ENCODE data around the gene SURF4.

SURF4 gene

GRCh38 chr9:133371261-133371711, 4.6 kb downstream of the SURF4 start:
- no peak for DNase-seq

GRCh38 chr9:133370685-133371084, 5.2 kb downstream of the SURF4 start:
- DNase-seq, result no peak

- DNase-seq, result no peak
Observed at GRCh38 chr9:133369933-133370332, 5.9 kb downstream of the SURF4 start.

GRCh38 chr9:133369422-133369821, 6.4 kb downstream of the SURF4 start:
- DNase-seq, result no peak

GRCh38 chr9:133368249-133368881, 7.5 kb downstream of the SURF4 start:
- DNase-seq, result no peak

GRCh38 chr9:133367778-133368177, 8.1 kb downstream of the SURF4 start:
- no peak for DNase-seq

GRCh38 chr9:133367221-133367620, 8.6 kb downstream of the SURF4 start:
- DNase-seq, result no peak

GRCh38 chr9:133366435-133366834, 9.4 kb downstream of the SURF4 start:
- DNase-seq, result no peak

GRCh38 chr9:133362359-133363044, 13.4 kb downstream of the SURF4 start:
- no peak for DNase-seq

- DNase-seq, result no peak
Observed at GRCh38 chr9:133361507-133362092, 14.3 kb downstream of the SURF4 start.

GRCh38 chr9:133360400-133361393, 15.2 kb downstream of the SURF4 start:
- no peak for DNase-seq

GRCh38 chr9:133359399-133360175, 16.3 kb downstream of the SURF4 start:
- DNase-seq, result peak; percentile 51

GRCh38 chr9:133357656-133358055, 18.2 kb downstream of the SURF4 start:
- DNase-seq, result no peak

GRCh38 chr9:133356391-133357091, 19.3 kb downstream of the SURF4 start, which contains the start of the genes SURF1 and SURF2:
Gene SURF1 (minus strand): TSS chr9:133356487. CDS start chr9:133356453, 34 bp downstream.
Gene SURF2 (plus strand): TSS chr9:133356550. CDS start chr9:133356593, 43 bp downstream.
- DNase-seq, result peak; percentile 36

- DNase-seq, result no peak
Observed at GRCh38 chr9:133355881-133356357, 19.9 kb downstream of the SURF4 start.

- no peak for DNase-seq
Observed at GRCh38 chr9:133354766-133355165, 21.1 kb downstream of the SURF4 start.

GRCh38 chr9:133353548-133353947, 22.3 kb downstream of the SURF4 start:
- DNase-seq, result no peak

- DNase-seq, result no peak
Observed at GRCh38 chr9:133352635-133353340, 23.1 kb downstream of the SURF4 start.

- DNase-seq, result peak; percentile 65
Observed at GRCh38 chr9:133351908-133352634, 23.8 kb downstream of the SURF4 start.

- DNase-seq, result no peak
Observed at GRCh38 chr9:133351526-133351907, 24.3 kb downstream of the SURF4 start.

Data from DMS 273 treated with DMSO at 0.1 percent for 48 hours (cell line).